NCI-H69 (cell line): ENCODE data around the gene ABCA9.
"Not testable (repeated sequence)": the region's sequence is repeated elsewhere in the genome, so short reads cannot be mapped to it uniquely, and the experiment has no call there.

Experiments used
- DNase-seq: peaks from one replicate; lab custom pipeline; 2025; lab: John Stamatoyannopoulos, UW

ABCA9 gene

GRCh38 chr17:68954146-68954896 is 106.4 kb downstream of the ABCA9 start:
- DNase-seq, result no peak

- no peak for DNase-seq
These were observed 107.3 kb downstream of the ABCA9 start for GRCh38 chr17:68953340-68953997.

DNA sequence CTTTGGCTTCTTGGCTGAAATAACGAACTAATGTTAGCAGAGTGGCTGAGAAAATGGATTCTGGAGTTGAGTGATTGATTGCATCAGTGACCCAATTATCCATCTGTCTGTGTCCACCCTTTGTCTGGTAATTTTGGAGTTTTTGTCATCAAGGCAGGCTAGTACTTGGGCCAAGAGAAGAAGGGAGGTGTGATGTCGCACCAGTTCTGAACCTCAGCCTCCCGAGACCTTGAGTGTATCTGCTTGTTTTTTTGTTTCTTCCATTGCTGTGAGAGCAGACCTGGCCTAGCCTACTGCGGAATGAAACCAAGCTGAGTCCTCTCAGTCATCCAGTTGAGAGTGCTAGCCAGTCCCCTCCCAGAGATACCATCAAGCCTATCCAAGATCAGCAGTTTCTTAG is 110.0 kb downstream of the ABCA9 start:
- DNase-seq, result no peak

DNA sequence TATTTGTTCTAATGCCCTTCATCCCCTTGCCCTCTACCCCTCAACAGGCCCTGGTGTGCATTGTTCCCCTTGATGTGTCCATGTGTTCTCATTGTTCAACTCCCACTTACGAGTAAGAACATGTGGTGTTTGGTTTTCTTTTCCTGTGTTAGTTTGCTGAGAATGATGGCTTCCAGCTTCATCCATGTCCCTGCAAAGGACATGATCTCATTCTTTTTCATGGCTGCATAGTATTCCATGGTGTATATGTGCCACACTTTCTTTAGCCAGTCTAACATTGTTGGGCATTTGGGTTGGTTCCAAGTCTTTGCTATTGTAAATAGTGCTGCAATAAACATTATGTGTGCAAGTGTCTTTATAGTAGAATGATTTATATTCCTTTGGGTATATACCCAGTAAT is 112.9 kb downstream of the ABCA9 start:
- DNase-seq, result not testable (repeated sequence)

- no peak for DNase-seq
These were observed 116.2 kb downstream of the ABCA9 start for GRCh38 chr17:68944435-68945035.

DNA sequence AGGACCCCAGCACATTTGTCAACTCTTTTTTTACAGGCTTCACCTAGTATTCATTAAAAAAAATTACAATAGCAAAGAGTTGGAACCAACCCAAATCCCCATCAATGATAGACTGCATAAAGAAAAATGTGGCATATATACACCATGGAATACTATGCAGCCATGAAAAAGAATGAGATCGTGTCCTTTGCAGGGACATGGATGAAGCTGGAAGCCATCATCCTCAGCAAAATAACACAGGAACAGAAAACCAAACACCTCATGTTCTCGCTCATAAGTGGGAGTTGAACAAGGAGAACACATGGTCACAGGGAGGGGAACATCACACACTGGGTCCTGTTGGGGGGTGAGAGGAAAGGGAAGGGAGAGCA is 116.9 kb downstream of the ABCA9 start:
- not testable (repeated sequence) for DNase-seq

GRCh38 chr17:68943123-68943811 is 117.5 kb downstream of the ABCA9 start:
- no peak for DNase-seq

- DNase-seq, result no peak
These were observed 118.3 kb downstream of the ABCA9 start for GRCh38 chr17:68942389-68942788.

- DNase-seq, result no peak
These were observed 119.0 kb downstream of the ABCA9 start for GRCh38 chr17:68941761-68942160.

DNA sequence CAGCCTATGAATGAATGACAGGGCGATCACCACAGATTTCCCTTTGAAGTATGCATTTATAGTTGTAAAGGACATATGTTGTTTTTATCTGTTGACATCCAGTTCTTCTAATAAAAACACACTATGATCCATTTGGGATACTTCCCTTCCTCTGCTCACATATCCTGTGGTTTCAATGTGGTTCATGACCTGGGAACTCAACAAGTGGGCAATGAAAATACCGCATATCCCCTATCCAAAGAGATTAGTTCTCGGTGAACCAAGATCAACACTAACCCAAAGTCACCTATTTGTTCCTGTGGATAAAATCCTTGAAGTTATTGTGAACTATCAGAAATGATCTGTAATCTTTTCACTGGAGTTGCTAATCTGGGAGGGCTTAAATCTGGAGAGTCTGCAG is 121.5 kb downstream of the ABCA9 start:
- no peak for DNase-seq

DNA sequence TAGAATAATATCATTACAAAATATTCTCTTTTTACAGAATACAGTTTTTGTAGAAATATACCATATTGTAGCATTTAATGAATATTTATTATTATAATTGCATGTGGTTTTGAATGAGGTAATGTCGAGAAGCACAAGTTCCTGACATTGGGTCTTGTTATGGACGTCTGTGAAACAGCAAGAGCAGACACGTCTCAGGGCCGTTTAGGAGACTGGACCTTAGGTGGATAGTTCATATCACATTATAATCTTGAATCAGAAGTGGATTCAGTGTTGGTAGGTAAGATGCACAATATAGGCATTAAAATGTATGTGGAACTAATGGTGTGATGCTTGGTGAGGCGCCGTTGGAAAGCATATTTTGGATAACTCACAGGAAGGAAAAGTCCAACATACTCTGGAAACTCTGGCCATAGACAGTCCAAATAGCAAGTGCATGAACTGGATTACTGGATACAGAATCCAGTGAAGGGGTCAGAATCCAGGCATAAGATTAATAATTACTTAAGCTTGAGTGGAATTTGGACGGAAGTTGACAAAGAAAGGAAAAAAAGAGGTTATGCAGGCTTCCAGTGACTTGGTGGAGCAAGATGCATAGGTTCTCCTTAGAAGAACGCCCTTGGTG is 122.7 kb downstream of the ABCA9 start:
- DNase-seq, result no peak

GRCh38 chr17:68927516-68927915 is 133.2 kb downstream of the ABCA9 start:
- DNase-seq, result no peak

DNA sequence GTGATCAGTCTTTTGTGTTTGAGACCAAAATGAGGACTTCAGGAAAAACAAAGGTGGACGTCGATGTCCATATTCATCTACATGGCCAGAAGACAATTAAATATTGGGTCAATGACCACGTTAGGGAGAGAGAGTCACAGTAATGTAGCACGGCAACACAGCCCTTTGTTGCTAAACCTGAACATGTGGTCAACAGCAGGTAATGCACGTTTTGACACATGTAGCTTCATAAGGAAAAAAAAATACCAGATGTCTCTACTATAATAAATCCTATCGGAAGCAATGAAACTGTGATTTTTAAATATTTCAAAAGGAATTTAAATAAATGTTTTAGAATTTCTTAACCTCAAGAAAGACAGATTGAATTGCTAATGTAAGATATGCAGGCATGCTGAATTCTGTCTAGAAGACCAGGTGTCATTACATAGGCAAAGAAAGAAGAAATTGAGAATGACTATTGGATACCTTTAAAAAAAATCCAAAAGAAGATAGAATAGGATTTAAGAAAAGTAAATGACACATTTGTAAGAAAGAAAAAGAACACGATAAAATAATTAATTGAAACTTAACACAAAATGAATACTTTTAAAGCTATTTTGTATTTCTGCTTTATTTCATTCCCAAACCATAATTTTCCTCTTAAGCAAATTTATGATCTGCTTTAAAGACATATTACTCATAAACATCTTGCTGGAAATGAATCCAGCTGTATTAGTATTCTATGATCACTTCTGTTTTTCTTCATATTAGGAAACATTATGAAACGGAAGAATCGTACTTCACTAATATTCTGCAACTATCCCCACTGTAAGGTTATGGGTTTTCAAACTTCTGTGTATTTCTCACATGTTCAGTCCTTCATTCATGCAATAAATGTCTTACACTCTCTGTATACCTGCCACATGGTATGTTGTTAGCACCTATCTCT is 135.7 kb downstream of the ABCA9 start:
- DNase-seq, result no peak
